PFSK-1 (cell line): ENCODE data around the gene SLITRK4.

Experiments
- FOXP2 ChIP-seq: optimal IDR thresholded peaks from 2 replicates; pipeline ENCODE3; 2011; ENCODE audit warnings: borderline replicate concordance, control low read depth, inconsistent platforms; ENCODE audit not compliant: insufficient read depth; ENCODE audit errors: extremely low read length, extremely low read depth
- POLR2AphosphoS5 ChIP-seq: IDR thresholded peaks from 2 replicates; pipeline ENCODE4 v1.6.1; 2012; ENCODE audit warnings: low read depth, mild to moderate bottlenecking, control low read depth, low read length, moderate library complexity
- REST ChIP-seq, 2 experiments: IDR thresholded peaks; 2 replicates each; pipeline versions ENCODE4 v1.6.1 to v1.8.0; 2011 to 2012; ENCODE audit warnings: low read depth in 2 of 2, low read length in 2 of 2, control low read depth in 1 of 2, inconsistent platforms in 1 of 2, mild to moderate bottlenecking in 1 of 2, moderate library complexity in 1 of 2; ENCODE audit not compliant: insufficient read depth in 1 of 2
- SIN3A ChIP-seq: IDR thresholded peaks from 2 replicates; pipeline ENCODE4 v1.6.1; 2012; ENCODE audit warnings: mild to moderate bottlenecking, low read length, moderate library complexity, borderline replicate concordance; ENCODE audit not compliant: insufficient read depth
- TAF1 ChIP-seq: IDR thresholded peaks from 2 replicates; pipeline ENCODE4 v1.6.1; 2012; ENCODE audit warnings: low read length, control low read depth, borderline replicate concordance; ENCODE audit not compliant: insufficient read depth

The SLITRK4 gene

GRCh38 chrX:143601809-143602208 is 34.1 kb downstream of the SLITRK4 start:
- TF ChIP-seq REST (IDR thresholded peaks at IDR 0.05; ENCODE audit: insufficient read depth in 1 of 2, low read depth in 2 of 2, low read length in 2 of 2), result no peak
- TF ChIP-seq TAF1, result no peak
- TF ChIP-seq POLR2AphosphoS5, result no peak
- TF ChIP-seq FOXP2, result no peak
- no peak for TF ChIP-seq SIN3A

GRCh38 chrX:143581240-143581639 is 54.7 kb downstream of the SLITRK4 start:
- TF ChIP-seq POLR2AphosphoS5 (no peak), FOXP2 (no peak), SIN3A (no peak), TAF1 (no peak), REST (IDR thresholded peaks at IDR 0.05; ENCODE audit: insufficient read depth in 1 of 2, low read depth in 2 of 2, low read length in 2 of 2) (no peak)

- no peak for TF ChIP-seq TAF1
- TF ChIP-seq REST (IDR thresholded peaks at IDR 0.05; ENCODE audit: insufficient read depth in 1 of 2, low read depth in 2 of 2, low read length in 2 of 2), result no peak
- no peak for TF ChIP-seq SIN3A
- TF ChIP-seq POLR2AphosphoS5, result no peak
- TF ChIP-seq FOXP2, result no peak
Observed at GRCh38 chrX:143580266-143580665, 55.6 kb downstream of the SLITRK4 start.
